IPS DF 4.7 (cell line): ENCODE measurements around the gene DIAPH3.
A peak's percentile ranks its signal among the peaks of the same experiment; 100 is the strongest.
"Not testable (repeated sequence)": the region's sequence is repeated elsewhere in the genome, so short reads cannot be mapped to it uniquely, and the experiment has no call there.

ENCODE experiments used
- DNase-seq: peaks from one replicate; pipeline ENCODE4 v3.0.0-alpha.2; 2013; ENCODE audit warnings: low spot score; ENCODE audit errors: extremely low read depth

The DIAPH3 gene

DNA sequence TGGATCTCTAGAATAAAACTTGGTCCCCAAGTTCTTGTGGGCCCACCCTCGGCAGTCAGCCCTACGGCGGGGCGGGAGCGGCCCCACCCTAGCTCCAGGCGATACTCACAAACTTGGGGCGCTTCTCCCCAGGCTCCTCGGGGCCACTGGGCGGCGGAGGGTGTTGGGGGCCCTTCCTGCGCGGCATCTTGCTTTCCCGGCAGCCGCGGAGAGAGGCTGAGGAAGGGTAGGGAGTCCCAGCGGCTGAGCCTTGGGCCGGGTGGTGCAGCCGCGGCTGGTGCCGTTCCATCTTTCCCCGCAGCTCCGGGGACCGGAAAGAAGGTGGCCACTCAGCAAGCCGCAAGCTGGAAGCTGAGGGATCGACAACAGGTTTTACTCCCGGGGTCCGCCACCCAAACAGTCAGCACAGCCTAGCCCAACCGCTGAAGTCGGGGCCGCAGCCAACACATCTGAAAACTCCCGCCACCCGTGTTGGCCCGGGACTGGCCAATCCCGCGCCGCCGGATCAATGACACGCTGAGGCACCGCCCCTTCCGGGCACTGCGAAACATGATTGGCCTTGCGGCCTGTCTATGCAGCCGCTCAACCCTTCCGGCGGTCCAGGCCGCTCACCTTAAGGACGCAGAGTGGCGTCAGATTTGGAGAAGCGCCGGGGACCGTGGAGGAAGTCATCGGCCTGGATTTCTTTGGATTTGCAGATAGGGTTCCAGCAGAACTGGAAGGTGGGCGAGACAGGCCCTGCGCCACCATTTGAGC is at the start of gene DIAPH3:
DIAPH3 (minus strand) TSS at position 451 of the 756 bp plus-strand sequence; CDS start at position 289, 162 bp downstream.
- peak; percentile 75 for DNase-seq

DNA sequence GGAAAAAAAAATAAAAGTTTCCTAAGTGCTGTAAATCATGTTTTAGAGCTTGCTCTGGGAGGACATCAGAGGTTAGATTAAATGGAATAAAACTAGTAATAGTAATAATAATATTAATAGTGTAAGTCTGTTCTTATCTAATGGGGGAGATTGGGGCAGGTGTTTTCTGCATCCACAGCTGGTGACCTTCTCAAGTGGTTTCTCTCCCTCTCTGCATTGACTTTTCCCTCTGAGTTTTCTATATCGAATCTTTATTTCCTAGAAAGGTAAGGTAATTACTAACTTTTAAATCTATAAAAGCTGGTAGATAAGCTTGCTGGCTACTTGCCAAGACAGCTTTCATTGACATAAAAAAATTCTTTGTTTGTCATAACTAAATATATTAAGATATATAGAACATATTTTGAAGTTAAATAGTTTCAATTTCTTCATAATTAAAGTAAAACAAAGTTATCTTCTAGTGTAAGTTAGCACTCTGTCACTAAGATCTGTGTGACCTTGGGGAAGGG is 49.6 kb upstream of the DIAPH3 start:
- no peak for DNase-seq

DNA sequence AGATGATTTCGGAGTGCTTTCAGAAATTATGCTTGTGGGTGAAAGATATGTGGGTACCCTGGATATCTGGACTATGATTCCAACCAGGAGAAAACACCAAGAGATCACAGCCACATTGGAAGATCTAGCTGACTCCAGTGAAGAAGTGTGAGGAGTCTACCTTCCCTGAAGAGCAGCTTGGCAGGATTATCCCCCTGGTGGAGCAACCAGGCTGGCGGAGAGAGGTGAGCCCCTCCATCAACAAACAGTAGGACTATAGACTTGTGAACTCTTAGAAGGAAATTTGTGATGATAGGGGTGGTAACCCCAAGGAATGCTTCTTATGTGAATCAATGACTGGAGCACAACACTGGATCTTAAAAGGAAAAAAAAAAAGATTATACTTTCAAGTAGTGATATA is 47.8 kb upstream of the DIAPH3 start:
- no peak for DNase-seq

GRCh38 chr13:60210510-60211330 is 47.0 kb upstream of the DIAPH3 start:
- no peak for DNase-seq

- not testable (repeated sequence) for DNase-seq
These were observed 41.8 kb upstream of the DIAPH3 start for GRCh38 chr13:60205499-60205898.

DNA sequence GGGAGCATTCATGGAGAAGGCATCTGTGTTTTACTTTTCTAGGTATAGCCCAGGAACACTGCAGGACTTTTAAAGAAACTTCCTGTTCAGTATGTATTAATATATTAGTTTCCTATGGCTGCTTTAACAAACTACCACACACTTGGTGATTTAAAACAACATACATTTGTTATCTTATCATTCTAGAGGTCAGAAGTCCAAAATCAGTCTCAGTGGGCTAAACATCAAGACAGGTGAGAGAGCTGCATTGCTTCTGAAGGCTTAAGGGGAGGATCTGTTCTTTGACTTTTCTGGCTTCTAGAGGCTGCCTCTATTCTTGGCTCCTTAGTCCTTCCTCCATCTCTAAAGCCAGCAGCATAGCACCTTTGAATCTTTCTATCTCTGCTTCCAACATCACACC is 37.6 kb upstream of the DIAPH3 start:
- DNase-seq: no peak

DNA sequence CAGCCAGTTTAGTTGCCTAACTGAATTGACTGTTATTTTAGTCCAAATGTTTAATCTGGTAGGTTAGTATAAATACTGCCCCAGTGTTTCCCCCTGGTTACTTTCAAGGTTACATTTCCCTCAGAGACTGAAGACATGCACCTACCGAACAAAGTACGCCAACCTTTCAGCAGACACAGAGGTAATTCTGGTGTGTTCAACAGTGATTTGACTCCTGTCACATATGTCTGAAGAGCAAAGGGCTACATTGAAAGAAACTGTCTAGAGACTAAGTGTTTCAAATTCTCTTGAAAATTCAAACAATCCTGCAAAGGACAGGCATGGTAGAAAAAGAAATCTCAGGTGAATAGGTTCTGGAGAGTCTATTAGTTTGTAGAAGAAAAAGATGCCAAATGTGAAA is 32.2 kb upstream of the DIAPH3 start:
- DNase-seq: not testable (repeated sequence)

GRCh38 chr13:60182907-60183306 is 19.2 kb upstream of the DIAPH3 start:
- DNase-seq: no peak

GRCh38 chr13:60178327-60178726 is 14.6 kb upstream of the DIAPH3 start:
- no peak for DNase-seq

DNA sequence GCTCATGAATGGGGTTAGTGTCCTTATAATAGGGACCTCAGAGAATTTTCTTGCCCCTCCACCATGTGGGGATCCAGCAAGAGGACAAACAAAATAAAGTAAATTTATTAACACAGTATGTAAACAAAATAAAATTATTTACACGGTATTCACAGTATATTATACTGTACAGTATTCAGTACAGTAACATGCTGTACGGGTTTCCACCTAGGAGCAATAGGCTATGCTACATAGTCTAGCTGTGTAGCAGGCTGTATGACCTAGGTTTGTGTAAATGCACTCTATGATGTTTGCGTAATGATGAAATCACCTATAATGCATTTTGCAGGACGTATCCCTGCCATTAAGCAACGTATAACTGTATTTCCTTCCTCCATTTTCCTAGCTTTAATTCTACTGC is 11.8 kb upstream of the DIAPH3 start:
- DNase-seq: no peak

GRCh38 chr13:60174113-60174512 is 10.4 kb upstream of the DIAPH3 start:
- no peak for DNase-seq

DNA sequence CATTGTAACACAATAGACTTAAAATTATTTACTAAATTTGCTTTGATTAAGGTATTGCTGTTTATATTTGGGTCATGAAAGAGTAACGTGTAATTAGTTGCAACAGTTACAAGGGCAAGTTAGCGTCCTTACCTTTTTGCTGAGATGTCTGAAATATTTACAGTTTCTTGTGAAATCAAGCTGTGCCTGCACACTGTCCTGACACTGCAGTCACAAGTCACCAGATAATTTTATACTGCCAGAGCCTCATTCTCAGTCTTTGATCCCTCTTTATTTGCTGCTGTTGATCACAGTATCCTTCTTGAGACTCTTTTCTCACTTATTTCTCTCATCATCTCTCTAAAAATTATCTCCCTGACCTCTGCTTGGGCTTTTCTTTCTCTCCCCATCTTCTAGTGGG is 8.4 kb upstream of the DIAPH3 start:
- no peak for DNase-seq

DNA sequence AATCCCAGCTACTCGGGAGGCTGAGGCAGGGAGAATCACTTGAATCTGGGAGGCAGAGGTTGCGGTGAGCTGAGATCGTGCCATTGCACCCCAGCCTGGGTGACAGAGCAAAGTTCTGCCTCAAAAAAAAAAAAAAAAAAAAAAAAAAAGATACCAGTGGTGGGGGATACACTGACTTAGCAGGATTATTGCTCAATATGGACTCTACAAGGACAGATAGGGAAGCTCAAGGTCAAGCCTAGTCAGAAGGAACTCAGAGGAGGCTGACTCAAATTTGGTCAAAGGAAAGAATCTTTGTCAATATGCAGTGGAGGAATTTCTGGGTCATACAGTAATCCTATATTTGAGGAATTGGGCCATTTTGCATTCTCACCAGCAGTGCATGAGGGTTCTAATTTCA is 6.7 kb upstream of the DIAPH3 start:
- DNase-seq: no peak

DNA sequence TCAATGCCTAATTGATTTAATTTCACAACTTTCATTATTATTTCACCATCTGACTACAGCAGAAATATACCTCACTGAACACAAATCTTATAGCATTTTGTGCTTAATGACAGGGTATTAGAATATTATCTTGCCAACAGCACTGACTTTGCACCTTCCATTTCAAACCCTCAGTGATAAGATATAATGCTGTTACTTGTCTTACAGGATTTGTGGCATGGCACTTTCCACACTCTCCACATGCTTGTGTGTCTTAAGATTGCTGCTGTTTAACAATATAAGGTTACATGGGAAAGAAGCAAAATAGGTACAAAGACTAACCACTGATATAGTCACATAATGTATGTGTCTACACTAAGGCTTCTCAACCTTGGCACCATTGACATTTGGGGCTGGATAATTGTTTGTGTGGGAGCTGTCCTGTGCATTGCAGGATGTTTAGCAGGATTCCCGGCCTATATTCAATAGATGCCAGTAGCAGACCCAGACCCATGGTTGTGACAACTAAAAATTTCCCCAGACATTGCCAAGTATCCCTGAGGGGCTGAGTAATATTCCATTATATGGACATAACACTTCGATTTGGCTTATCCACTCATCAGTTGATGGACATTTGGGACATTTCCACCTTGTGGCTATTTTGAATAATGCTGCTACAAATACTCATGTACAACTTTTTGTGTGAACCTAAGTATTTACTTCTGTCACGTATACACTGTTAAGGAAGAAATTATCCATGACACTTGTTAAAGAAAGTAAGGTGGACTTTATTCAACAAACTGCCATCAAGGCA is 5.7 kb upstream of the DIAPH3 start:
- no peak for DNase-seq

GRCh38 chr13:60167121-60167520 is 3.4 kb upstream of the DIAPH3 start:
- no peak for DNase-seq

DNA sequence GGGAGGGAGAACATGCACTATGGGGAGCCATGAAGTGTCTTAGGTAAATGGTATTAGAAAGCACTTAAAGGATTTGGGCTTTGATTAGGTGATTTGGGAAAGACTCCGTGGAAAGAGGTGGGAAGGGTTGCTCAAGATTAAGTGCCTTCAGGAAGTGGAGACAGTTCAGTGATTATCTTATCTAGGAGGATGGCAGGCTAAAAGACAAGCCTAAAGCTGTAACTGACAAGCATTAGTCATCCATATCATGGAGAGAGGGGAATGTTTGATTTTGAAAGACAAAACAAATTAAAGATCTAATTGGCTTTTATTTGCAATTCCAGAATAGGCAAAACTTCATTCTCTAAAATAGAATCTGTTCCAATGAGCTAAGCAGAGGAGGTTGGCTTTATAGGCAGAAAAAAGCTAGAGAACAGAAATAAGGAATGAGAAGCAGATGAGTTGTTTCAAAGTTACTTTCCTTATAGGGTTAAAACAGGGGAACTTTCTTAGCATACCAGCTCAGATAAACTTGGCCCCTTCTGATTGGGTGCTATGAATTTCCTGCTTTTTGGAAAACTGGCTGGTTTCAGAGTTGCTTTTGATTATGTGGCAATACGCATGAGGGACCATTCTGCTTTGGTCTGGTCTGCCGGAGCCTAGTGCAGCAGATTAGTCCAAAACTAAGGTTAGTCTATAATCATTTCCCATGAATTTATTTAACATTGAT is 1.8 kb upstream of the DIAPH3 start:
- DNase-seq: no peak

DNA sequence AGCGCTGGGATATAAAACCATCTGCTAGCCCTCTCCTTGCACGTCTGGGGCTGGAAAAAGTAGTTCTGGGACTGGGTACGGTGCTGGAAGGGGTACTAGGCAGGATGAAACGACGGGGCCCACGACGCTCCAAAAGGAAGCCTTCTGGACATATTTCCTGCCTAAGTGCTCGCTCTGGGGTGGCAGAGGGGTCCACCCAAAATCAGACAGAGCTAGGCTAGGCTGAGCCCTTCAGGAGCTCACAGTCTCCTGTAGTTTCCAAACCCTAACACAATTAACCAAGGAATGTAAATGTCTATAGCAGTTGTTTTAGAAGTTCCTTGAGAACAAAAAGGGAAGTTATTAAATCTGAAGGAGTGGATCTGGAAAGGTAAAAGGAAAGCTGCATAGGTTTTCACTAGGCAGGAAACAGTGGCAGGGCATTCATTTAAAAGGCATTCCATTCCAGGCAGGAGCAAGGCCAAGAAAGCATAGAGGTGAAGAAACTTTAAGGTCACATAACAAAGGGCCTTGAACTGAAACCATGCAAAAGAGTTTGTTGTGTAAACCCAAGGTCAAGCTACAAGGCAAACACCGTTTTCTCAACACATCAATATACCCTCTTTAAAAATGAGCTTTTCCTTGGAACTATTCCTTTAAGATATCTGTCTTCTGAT is 634 bp upstream of the DIAPH3 start:
- DNase-seq: no peak

- no peak for DNase-seq
These were observed 1.6 kb downstream of the DIAPH3 start for GRCh38 chr13:60162096-60162495.

DNA sequence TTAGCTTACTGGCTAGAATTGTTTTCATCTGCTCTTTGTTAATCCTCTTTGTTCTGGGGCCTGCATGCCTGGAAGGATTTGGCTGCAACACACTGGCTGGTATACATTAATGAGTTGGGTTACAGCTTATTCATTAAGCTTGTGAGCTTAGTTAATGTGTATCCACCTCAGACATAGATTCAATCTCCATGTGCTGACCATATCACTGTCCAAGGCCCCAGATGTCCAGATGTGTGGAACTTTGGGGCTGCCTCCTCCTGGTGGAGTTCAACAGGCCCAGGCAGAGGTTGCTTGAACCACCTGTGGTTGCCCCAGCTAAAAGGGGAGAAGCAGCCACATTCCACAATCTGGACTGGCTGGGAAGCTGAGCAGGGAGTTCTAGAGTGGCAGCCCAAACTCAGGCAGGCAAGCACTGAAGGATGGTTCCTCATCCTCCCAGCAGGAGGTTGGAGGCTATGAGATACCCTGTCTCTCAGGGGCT is 5.4 kb downstream of the DIAPH3 start:
- DNase-seq: no peak

DNA sequence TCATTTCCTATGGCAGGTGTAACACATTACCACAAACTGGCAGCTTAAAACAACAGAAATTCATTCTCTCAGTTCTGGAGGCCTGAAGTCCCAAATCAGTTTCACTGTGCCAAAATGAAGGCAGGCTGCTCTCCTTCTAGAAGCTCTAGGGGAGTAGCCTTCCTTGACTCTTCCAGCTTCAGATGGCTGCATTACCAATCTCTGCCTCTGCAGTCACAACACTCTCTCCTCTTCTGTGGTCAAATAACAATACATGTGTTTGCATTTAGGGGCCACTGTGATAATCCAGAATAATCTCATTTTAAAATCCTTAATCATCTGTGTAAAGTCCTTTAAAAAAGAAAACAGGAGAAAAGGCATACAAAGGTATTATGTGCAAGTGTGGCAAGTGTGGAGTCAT is 7.8 kb downstream of the DIAPH3 start:
- DNase-seq: no peak
